GM12801 (cell line): ENCODE results near the gene HS1BP3.

Source experiments
- TF ChIP-seq, protein P1 (sequence below): IDR thresholded peaks from one replicate; pipeline ENCODE4 v1.5.1; 2011; ENCODE audit warnings: control low read depth; ENCODE audit not compliant: insufficient read length; ENCODE audit errors: extremely low read depth

HS1BP3 gene

DNA sequence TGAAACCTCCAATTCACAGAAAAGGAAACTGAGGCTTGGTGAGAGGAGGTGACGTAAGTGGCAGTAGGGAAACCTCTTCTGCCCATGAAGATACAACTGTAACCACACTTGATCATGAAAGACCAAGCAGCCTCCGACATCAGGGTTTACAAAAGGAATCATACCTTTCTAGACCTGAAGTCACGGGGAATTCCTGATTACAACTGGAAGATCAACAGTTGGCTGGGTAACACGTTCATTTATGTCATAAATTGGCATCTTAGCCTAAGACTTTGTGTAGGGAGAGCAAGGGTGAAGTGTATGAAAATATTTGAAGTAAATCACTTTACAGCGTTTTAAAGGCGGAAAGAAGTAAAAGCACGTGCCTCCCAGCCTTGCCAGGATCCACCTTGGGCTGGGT is 922 bp downstream of the HS1BP3 start:
- TF ChIP-seq, protein P1, sequence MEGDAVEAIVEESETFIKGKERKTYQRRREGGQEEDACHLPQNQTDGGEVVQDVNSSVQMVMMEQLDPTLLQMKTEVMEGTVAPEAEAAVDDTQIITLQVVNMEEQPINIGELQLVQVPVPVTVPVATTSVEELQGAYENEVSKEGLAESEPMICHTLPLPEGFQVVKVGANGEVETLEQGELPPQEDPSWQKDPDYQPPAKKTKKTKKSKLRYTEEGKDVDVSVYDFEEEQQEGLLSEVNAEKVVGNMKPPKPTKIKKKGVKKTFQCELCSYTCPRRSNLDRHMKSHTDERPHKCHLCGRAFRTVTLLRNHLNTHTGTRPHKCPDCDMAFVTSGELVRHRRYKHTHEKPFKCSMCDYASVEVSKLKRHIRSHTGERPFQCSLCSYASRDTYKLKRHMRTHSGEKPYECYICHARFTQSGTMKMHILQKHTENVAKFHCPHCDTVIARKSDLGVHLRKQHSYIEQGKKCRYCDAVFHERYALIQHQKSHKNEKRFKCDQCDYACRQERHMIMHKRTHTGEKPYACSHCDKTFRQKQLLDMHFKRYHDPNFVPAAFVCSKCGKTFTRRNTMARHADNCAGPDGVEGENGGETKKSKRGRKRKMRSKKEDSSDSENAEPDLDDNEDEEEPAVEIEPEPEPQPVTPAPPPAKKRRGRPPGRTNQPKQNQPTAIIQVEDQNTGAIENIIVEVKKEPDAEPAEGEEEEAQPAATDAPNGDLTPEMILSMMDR = no peak

DNA sequence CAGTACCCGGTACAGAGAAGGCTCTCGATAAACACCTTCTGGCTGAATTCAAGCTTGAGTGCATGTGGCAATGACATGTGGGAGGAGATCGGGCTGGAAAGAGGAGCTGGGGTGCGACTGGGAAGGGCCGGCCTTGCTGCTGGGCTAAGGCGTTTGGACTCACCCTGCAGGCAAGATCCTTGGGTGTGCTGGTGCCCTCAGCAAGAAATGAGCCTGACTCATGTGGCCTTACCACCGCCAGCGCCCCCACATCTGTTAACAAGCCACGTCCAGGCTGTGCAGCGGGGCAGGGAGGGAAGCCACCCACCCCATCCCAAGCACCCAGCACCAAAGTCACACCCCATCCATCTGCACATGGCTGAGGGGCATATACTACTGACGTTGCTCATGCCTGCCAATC is 1.3 kb downstream of the HS1BP3 start:
- TF ChIP-seq, protein P1 = no peak

DNA sequence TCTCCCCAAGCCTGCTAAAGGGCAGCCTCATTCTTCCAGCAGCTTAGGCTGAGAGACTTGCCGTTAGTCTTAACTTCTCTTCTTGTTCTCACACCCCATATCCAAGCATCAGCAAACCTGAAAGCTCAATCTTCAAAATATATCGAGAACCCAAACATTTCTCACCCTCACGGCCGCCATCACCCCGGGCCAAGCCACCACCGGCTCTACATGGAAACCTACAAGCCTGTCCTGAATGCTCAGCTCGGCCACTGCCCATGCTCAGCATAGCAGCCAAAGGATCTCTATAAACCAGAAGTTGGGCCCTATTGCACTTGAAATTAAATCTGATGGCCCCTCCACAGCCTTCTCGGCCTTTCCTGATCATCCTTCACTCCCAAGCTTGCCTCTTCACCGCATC is 2.1 kb downstream of the HS1BP3 start:
- TF ChIP-seq, protein P1 = no peak

DNA sequence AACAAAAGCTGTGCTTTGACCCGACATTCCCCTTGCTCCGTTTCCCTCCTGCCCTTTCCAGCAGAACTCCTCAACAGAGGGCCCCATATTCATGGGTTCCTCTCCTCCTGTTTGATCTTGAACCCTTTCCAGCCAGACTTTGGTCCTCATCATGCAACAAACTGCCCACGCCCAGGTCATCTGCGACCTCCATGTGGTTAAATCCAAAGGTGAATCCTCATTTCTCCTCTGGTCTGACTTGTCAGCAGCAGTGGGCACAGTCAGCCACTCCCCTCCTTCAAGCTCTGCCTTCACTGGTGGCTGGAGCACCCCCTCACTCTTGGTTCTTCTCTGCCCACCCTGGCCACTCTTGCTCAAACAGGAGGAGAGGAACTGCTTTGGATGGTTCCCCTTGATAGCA is 2.7 kb downstream of the HS1BP3 start:
- TF ChIP-seq, protein P1 = no peak

DNA sequence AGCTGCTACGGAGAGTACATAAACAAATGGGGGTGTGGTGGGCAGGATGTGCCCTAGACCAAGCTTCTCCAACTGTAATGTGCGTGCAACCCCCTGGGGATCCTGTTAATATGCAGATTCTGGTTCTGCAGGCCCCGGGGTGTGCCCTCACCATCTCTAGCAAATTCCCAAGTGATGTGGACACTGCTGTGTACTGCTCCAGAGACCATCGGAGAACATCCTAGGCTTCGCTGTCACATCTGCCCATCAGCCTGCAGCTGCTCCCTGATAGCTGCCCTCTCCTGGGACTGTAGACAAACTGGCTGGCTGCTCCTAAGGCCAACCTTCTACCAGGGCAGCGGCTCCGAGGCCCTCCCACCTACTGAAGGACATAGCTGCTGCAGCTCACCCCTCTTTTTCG is 3.2 kb downstream of the HS1BP3 start:
- TF ChIP-seq, protein P1 = no peak

DNA sequence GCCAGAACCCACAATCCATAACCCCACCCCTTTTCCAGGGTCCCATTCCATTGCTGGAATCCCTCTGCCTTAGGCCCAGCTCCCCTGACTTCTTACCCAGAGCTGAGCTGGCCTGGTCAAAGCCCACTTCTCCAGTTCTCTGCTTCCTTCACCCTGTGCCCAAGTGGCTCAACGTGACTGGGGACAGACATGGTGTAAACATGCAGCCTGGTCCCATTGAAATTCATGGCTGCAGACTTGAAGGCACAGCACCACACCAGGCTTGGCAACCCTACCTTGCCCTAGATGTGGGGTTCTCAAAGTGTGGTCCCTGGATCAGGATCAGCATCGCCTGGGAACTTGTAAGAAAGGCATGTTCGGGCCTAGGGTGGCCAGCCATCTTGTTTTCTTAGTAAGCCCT is 3.7 kb downstream of the HS1BP3 start:
- TF ChIP-seq, protein P1 = no peak

DNA sequence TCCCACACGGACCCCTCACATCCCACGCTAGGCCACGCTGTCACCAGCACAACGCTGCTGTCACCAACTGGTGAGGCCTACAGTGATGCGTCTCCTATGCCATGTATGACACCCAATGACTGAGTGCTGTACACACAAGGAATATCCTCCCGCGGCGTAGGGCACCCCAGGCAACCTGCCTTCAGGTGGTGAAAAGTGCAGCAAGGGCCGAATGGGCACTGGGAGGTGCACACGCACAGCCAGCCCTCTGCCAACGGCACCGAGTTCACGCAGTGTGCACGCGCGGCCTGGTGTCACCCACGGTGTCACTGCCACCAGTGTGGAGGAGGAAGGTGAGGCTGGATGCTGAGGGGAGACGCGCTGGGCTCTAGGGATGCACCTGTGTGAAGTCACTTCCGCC is 4.5 kb downstream of the HS1BP3 start:
- TF ChIP-seq, protein P1 = no peak

DNA sequence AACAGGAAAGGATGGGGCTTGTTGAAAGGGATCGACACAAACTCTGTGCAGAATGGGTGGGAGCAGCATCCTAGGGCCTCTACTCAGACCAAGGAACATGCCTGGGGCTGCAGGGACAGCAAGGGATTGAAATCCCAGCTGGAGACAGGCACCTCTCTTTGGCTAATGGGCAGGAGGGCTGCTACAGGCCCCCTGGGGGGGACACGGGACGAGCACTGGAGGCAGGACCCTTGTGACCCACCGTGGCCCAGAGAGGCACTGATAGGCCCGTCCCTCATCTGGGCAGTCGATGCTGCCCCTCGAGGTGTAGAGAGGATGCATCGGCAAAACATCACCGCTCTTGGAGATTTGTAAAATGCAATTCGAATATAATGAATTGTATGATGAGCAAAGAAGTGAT is 5.1 kb downstream of the HS1BP3 start:
- TF ChIP-seq, protein P1 = no peak
